Mucosa of descending colon (tissue), 3 donors: Measurements from ENCODE around the gene SNAP47. TPM values are rescaled to one million over a fixed set of nuclear protein-coding genes. Genes with fewer than 3 reads are reported as not detected.

Experiments used
- ATAC-seq: fragments of 200-7000 bp; cut with Tn5 transposase; one replicate; pipeline ENCODE4 v1.9.1; 2020; ENCODE audit warnings: mild to moderate bottlenecking, moderate library complexity
- DNase-seq, 3 donors: peaks; one replicate each; pipeline ENCODE4 v3.0.0-alpha.2; 2020
- H3K36me3 ChIP-seq: fragments of 200-600 bp; one replicate; pipeline ENCODE4 v1.8.0; 2021; ENCODE audit warnings: low read depth, mild to moderate bottlenecking
- H3K4me1 ChIP-seq: fragments of 200-600 bp; one replicate; pipeline ENCODE4 v1.8.0; 2021; ENCODE audit warnings: low read depth, mild to moderate bottlenecking
- H3K4me3 ChIP-seq: fragments of 200-600 bp; one replicate; pipeline ENCODE4 v1.8.0; 2021; ENCODE audit warnings: mild to moderate bottlenecking
- H3K9me3 ChIP-seq: fragments of 200-600 bp; one replicate; pipeline ENCODE4 v1.8.0; 2021; ENCODE audit warnings: mild to moderate bottlenecking
- intact Hi-C, 2 donors: fragments of 100-400 bp; cut with DNase I in 1 of 2; cut with micrococcal nuclease in 1 of 2; formaldehyde crosslinking; loops; one replicate each; pipeline versions ENCODE4 v1.11.0 to v1.11.1; 2022; cut with DNase I, micrococcal nuclease
- total RNA-seq, 3 donors: library from RNA; stranded (reverse); fragmentation: NEBNext Ultra II Directional in 2 of 3; extraction: Animal tissue kit (Norgen Biotek cat#: 25700) in 2 of 3; gene quantifications; one replicate each; pipeline versions ENCODE4 v1.2.1 to v1.2.4, GENCODE V29; 2021 to 2023
- TF ChIP-seq, protein P1 (sequence below): fragments of 200-600 bp; IDR thresholded peaks from one replicate; pipeline ENCODE4 v1.8.0; 2022; ENCODE audit warnings: antibody characterized with exemption, mild to moderate bottlenecking
- donor health status: DM: no; HTN: no; CAD: no; lungs with moderate emphysema.
- donor health status: DM: no; HTN: no; CAD: no.
- donor health status: DM: no; HTN: yes; CAD: no.

Gene SNAP47
- total RNA-seq, 3 donors from 2014 or later: 16.4 to 31.9 (median 27.6) TPM

DNA sequence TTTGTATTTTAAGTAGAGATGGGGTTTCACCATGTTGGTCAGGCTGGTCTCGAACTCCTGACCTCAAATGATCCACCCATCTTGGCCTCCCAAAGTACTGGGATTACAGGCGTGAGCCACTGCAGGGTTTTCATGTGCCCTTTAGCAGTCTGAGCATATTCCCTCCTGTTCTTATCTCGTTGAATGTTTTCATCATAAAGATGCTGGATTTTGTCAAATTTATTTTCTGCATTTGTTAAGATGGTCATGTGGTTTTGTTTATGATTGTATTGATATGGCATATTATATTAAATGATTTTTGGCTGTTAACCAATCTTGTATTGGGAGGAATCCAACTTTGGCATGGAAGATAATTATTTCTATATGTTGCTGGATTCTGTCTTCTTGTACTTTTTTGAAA lies 8.9 kb upstream of the SNAP47 start:
- TF ChIP-seq, protein P1, sequence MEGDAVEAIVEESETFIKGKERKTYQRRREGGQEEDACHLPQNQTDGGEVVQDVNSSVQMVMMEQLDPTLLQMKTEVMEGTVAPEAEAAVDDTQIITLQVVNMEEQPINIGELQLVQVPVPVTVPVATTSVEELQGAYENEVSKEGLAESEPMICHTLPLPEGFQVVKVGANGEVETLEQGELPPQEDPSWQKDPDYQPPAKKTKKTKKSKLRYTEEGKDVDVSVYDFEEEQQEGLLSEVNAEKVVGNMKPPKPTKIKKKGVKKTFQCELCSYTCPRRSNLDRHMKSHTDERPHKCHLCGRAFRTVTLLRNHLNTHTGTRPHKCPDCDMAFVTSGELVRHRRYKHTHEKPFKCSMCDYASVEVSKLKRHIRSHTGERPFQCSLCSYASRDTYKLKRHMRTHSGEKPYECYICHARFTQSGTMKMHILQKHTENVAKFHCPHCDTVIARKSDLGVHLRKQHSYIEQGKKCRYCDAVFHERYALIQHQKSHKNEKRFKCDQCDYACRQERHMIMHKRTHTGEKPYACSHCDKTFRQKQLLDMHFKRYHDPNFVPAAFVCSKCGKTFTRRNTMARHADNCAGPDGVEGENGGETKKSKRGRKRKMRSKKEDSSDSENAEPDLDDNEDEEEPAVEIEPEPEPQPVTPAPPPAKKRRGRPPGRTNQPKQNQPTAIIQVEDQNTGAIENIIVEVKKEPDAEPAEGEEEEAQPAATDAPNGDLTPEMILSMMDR: no peak
- ATAC-seq: no peak
- H3K4me3 ChIP-seq: no peak overlapping the region
- intact Hi-C loops: no loop called here
- DNase-seq: no peak
- peaks cover 11% of the 10 kb centered on the region for H3K9me3 ChIP-seq
- H3K4me1 ChIP-seq: peaks cover 21% of the 10 kb centered on the region
- H3K36me3 ChIP-seq: no peaks in the 10 kb centered on the region

GRCh38 chr1:227726924-227727599 lies 8.2 kb upstream of the SNAP47 start:
- ATAC-seq (no peak), DNase-seq (no peak)
- H3K4me3 ChIP-seq: no peak overlapping the region
- peaks cover 21% of the 10 kb centered on the region for H3K4me1 ChIP-seq
- intact Hi-C loops: no loop called here
- no peaks in the 10 kb centered on the region for H3K36me3 ChIP-seq
- TF ChIP-seq, protein P1: no peak
- H3K9me3 ChIP-seq: peaks cover 4% of the 10 kb centered on the region

DNA sequence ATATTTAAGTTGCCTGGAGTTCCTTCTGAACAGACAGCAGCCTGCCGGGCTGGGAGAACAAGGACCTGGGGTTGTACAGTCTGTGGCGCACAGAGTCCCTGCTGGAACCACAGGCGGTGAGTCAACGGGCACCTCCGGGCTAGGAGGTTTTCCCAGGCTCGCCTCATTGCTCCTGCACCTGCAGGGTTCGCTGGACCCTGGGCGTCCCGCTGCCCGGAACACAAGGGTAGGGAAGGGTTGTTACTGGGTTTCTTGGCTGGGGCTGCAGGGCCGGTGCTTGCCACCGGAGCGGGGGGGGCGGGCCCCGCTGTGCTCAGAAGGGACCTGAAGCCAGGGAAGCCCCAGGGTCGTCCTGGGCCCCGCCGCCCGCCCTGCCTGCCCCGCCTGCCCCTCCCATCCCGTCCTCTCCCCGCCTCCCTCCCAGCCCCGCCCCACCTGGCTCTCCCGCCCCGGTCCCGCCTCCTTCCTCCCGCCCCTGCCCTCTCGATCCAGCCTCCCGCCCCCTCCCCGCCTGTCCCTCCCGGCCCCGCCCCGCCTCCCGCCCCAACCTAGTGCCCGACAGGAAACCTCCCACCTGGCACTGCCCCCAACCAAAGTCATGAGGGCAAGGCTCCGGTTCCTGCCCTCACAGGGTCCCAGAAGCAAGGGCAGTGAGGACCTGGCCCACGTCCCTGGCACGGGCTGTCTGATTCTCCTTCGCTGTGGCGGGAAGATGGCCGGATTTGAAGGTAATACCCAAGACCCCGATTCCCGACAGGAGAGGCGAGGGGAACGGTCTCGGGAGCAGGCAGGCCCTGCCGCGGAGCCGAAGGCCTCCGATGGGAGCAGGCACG lies 7.0 kb upstream of the SNAP47 start:
- intact Hi-C loops: no loop called here
- Histone ChIP-seq H3K4me1 (peaks cover 21% of the 10 kb centered on the region), H3K36me3 (no peaks in the 10 kb centered on the region), H3K9me3 (no peaks in the 10 kb centered on the region), H3K4me3 (peak overlapping the region; percentile 23)
- ATAC-seq (peak; percentile 88), DNase-seq (peak; percentile 87 to 89 (median 89))
- TF ChIP-seq, protein P1: no peak

DNA sequence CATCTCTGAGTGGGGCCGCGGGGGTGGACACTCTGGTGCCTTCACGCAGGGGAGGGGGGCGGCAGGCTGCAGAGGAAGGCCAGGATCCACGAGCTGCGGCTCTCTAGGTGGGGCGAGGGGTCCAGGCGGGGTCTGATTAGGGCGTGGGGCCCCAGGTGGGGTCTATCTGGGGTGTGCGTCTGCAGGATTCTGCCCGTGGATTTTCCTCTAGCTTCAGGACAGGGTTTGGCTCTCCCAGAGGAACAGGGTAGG lies 6.4 kb upstream of the SNAP47 start:
- intact Hi-C loops: no loop called here
- H3K4me1 ChIP-seq: peaks cover 22% of the 10 kb centered on the region
- no peaks in the 10 kb centered on the region for H3K9me3 ChIP-seq
- DNase-seq (no peak), ATAC-seq (peak; percentile 9)
- no peaks in the 10 kb centered on the region for H3K36me3 ChIP-seq
- peak overlapping the region; percentile 23 for H3K4me3 ChIP-seq
- TF ChIP-seq, protein P1: no peak

DNA sequence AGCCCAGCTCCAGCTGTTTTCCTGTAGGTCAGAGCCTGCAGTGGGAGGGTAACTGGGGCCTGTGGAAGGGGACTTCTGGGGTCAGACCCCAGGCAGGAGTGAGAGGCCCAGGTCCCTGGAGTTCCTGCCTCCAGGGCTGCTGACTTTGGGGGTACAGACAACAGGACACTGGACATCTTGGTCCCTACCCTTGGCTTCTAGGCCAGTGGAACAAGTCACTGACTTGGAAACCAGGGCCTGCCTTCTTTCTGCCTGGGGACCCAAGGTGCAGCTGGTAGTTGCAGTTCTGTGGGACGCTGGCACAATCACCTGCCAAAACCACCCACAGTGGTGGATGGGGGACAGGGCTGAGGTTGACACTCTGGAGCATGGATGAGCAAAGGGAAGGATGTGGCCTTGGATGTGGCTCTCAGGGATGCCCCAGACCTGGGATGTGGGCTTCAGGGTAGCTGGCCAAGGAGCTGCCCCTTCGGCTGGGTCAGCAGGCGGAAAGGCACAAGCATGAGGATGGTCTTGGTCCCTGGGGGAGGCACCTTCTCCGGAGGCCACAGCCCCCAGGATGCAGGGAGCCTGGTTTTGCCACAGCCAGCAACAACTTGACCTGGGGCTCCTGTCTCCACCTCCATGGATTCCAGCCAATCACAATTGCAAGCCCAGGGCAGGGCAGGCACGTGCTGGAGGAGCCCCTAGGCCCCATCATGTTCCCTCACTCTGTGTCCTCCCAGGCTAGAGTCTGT lies 5.9 kb upstream of the SNAP47 start:
- H3K4me1 ChIP-seq: peaks cover 27% of the 10 kb centered on the region
- H3K36me3 ChIP-seq: no peaks in the 10 kb centered on the region
- DNase-seq: peak in 1 of 3 donors; percentile 55
- no peak for ATAC-seq
- no peak overlapping the region for H3K4me3 ChIP-seq
- TF ChIP-seq, protein P1: no peak
- intact Hi-C loops: no loop called here
- H3K9me3 ChIP-seq: no peaks in the 10 kb centered on the region
